ENCODE results near the gene ATP8B2.
"Not testable (repeated sequence)": the region's sequence is repeated elsewhere in the genome, so short reads cannot be mapped to it uniquely, and the experiment has no call there.

ATP8B2 gene

GRCh38 chr1:154324669-154325582, at the start of gene ATP8B2:
Gene ATP8B2, plus strand, starts transcription at chr1:154325525. Its CDS starts 2,617 bp downstream, at chr1:154328142.
- DNase-seq, result no peak

GRCh38 chr1:154276797-154277196, 48.5 kb upstream of the ATP8B2 start:
- DNase-seq, result no peak

- not testable (repeated sequence) for DNase-seq
Observed at GRCh38 chr1:154287591-154287990, 37.7 kb upstream of the ATP8B2 start.

- DNase-seq, result no peak
Observed at GRCh38 chr1:154288661-154289060, 36.7 kb upstream of the ATP8B2 start.

GRCh38 chr1:154290921-154291320, 34.4 kb upstream of the ATP8B2 start:
- DNase-seq, result no peak

GRCh38 chr1:154295408-154296235, 29.7 kb upstream of the ATP8B2 start:
- DNase-seq, result no peak

- no peak for DNase-seq
Observed at GRCh38 chr1:154301582-154301981, 23.7 kb upstream of the ATP8B2 start.

GRCh38 chr1:154304664-154305337, 20.5 kb upstream of the ATP8B2 start:
- DNase-seq, result no peak

GRCh38 chr1:154306151-154306550, 19.2 kb upstream of the ATP8B2 start:
- DNase-seq, result no peak

GRCh38 chr1:154307670-154308270, 17.6 kb upstream of the ATP8B2 start:
- DNase-seq, result not testable (repeated sequence)

- not testable (repeated sequence) for DNase-seq
Observed at GRCh38 chr1:154309136-154309535, 16.2 kb upstream of the ATP8B2 start.

GRCh38 chr1:154312229-154313065, 12.9 kb upstream of the ATP8B2 start:
- not testable (repeated sequence) for DNase-seq

GRCh38 chr1:154313066-154313356, 12.3 kb upstream of the ATP8B2 start:
- DNase-seq, result no peak

GRCh38 chr1:154314226-154314625, 11.1 kb upstream of the ATP8B2 start:
- not testable (repeated sequence) for DNase-seq

GRCh38 chr1:154316704-154317103, 8.6 kb upstream of the ATP8B2 start:
- DNase-seq, result no peak

GRCh38 chr1:154318386-154318785, 6.9 kb upstream of the ATP8B2 start:
- no peak for DNase-seq

- DNase-seq, result no peak
Observed at GRCh38 chr1:154320882-154321608, 4.3 kb upstream of the ATP8B2 start, which contains the start of gene AQP10. Gene AQP10, plus strand, starts transcription at chr1:154321093. Its CDS starts 63 bp downstream, at chr1:154321156.

GRCh38 chr1:154321609-154321934, 3.8 kb upstream of the ATP8B2 start:
- not testable (repeated sequence) for DNase-seq

- DNase-seq, result no peak
Observed at GRCh38 chr1:154323493-154323892, 1.8 kb upstream of the ATP8B2 start.

- no peak for DNase-seq
Observed at GRCh38 chr1:154324241-154324640, 1.1 kb upstream of the ATP8B2 start.

Data from NCI-H1417 treated with DMSO at 0.1 percent for 48 hours (cell line).